ENCODE results near the gene PALM.
"Not testable (repeated sequence)": the region's sequence is repeated elsewhere in the genome, so short reads cannot be mapped to it uniquely, and the experiment has no call there.

The PALM gene

GRCh38 chr19:729965-730668, 21.4 kb downstream of the PALM start:
- in situ Hi-C loops (cut with HindIII; ENCODE audit: low sequenced_read_pairs): no loop called here

- in situ Hi-C loops (cut with HindIII; ENCODE audit: low sequenced_read_pairs): no loop called here
These were observed 22.3 kb downstream of the PALM start for GRCh38 chr19:731000-731399.

GRCh38 chr19:732148-733069, 23.7 kb downstream of the PALM start:
- in situ Hi-C loops (cut with HindIII; ENCODE audit: low sequenced_read_pairs): no loop called here

- in situ Hi-C loops (cut with HindIII; ENCODE audit: low sequenced_read_pairs): no loop called here
These were observed 26.0 kb downstream of the PALM start for GRCh38 chr19:734716-735115.

GRCh38 chr19:736125-736524, 27.4 kb downstream of the PALM start:
- in situ Hi-C loops (cut with HindIII; ENCODE audit: low sequenced_read_pairs): no loop called here

GRCh38 chr19:737591-738093, 28.9 kb downstream of the PALM start:
- in situ Hi-C loops (cut with HindIII; ENCODE audit: low sequenced_read_pairs): no loop called here

DNA sequence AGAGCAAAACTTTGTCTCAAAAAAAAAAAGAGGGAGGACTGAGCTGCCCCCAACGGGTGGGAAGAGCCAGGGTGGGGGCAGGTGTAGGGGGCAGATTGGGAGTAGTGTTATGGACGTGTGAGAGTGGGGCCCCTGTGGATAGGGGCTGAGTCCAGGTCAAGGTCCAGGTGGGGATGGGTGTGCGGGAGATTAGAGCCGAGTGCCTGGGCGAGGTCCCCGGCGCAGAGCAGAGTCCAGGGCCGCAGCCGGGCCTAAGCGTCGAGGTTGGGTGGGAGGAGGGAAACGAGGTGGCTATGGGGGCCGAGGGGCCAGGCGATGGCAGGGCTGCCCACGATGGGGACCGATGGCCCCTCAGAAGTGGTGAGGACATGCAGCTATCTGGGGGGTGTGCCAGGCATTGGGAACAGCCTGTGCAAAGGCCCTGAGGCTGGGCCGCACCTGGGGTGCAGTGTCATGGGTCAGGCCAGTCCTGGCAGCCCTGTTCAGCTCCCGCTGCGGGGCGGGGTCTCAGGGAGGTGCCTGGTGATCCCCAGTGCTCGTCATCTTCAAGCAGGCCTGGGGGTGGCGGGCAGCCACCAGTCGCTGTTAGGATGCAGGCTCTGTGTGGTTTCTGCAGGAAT, 29.9 kb downstream of the PALM start:
- in situ Hi-C loops (cut with HindIII; ENCODE audit: low sequenced_read_pairs): no loop called here

DNA sequence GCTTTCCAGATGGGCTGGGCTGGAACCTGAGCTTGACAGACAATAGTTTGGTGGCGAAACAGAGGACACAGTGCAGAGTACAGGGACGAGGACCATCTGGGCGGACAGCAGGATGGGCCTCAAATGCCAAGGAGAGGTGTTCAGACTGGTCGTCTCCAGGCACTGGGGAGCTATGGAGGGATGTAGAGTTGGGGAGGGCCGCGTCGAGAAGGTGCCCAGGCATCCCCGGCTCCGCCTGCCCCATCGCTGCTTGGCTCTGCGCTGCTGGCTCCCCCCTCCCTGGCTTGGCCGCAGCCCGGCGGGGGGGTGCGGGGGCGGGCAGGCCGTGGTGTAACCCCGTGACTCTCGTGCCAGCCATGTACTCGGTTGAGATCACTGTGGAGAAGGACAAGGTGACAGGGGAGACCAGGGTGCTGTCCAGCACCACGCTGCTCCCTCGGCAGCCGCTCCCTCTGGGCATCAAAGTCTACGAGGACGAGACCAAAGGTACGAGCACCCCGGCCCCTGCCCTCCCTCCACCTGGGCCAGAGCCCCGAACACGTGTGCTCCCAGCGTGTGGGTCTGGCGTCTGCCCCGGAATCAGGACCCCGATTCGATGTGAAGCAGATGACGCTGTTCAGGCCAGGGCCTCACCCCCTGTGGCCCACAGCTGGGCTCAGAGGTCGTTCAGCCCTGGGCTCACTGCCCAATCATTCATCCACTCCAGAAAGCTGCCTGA, 31.4 kb downstream of the PALM start:
- in situ Hi-C loops (cut with HindIII; ENCODE audit: low sequenced_read_pairs): no loop called here

DNA sequence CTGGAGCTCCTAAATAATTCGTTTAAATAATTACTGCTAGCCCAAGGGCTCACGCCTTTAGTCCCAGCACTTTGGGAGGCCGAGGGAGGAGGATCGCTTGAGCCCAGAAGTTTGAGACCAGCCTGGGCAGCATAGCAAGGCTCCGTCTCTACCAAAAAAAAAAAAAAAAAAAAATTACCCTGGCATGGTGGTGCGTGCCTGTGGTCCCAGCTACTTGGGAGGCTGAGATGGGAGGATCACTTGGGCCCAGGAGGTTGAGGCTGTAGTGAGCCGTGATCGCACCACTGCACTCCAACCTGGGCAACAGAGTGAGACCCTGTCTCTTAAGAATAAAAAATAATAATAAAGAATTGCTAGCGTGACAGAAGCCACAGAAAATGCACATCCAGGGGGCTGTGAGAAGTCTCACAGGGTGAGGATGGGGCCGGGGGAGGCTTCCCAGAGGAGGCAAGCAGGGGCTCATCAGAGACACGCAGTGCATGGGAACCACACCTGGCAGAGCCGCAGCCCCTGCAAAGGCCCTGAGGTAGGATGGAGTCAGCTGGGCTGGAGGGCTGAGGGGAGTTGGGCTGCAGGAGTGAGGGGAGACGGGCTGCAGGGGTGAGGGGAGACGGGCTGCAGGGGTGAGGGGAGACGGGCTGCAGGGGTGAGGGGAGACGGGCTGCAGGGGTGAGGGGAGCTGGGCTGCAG, 32.2 kb downstream of the PALM start:
- in situ Hi-C loops (cut with HindIII; ENCODE audit: low sequenced_read_pairs): not testable (repeated sequence)

- in situ Hi-C loops (cut with HindIII; ENCODE audit: low sequenced_read_pairs): no loop called here
These were observed 32.9 kb downstream of the PALM start for GRCh38 chr19:741506-742131.

DNA sequence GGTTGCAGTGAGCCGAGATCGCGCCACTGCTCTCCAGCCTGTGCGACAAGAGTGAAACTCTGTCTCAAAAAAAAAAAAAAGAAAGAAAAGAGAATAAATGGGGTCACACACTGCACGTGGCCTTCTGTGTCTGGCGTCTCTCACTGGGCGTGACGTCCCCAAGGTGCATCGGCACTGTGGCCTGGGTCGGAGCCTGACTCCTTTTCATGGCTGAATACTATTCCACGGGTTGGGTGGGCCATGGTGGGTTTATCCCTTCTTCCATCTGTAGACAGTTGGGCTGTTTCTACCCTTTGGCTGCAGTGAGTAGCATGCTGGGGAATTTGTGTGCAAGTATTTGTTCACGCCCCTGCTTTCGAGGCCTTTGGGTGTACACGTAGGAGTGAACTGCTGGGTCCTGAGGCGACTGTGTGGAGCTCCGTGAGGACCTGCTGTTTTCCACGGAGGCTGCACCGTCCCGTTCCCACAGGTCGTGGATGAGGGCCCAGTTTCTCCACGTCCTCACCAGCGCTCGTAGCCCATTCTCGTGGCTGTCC, 33.9 kb downstream of the PALM start:
- in situ Hi-C loops (cut with HindIII; ENCODE audit: low sequenced_read_pairs): no loop called here

DNA sequence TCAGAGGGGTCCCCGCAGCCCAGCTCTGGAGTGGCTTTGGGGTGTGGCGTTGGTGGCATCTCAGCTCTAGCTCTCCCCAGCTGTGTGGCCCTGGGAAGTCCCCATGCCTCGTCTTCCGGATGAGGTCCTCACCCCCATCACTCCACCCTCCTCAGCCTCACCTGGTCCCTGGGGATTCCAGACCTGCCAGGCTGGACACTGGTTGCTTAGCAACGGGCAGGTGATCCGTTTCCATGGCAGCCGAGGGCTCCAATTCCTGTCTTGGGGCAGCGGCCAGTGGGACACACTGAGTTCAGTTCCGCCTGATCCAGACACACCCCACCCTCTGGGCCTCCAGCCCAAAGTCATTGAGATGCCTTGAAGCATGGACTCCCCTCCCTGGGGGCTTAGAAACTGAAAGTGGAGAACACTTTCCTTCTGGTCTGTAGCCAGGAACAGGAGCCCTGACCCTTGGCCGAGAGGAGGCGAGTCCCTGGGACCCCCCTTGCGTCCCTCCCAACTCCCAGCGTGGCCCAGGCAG, 34.5 kb downstream of the PALM start:
- in situ Hi-C loops (cut with HindIII; ENCODE audit: low sequenced_read_pairs): no loop called here

DNA sequence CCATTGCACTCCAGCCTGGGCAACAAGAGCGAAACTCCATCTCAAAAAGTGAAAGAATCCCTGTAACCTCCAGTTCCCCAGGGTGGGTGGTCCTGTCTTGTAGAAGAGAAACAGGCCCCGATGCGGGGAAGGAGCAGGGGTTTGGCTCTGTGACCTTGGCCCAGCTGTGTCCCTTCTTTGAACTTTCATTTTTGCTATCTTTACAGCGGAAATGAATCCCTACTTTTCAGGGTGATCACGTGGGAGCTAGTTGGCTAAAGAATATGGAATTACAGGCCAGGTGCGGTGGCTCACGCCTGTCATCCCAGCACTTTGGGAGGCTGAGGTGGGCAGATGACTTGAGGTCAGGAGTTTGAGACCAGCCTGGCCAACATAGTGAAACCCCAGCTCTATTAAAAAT, 36.4 kb downstream of the PALM start:
- in situ Hi-C loops (cut with HindIII; ENCODE audit: low sequenced_read_pairs): not testable (repeated sequence)

DNA sequence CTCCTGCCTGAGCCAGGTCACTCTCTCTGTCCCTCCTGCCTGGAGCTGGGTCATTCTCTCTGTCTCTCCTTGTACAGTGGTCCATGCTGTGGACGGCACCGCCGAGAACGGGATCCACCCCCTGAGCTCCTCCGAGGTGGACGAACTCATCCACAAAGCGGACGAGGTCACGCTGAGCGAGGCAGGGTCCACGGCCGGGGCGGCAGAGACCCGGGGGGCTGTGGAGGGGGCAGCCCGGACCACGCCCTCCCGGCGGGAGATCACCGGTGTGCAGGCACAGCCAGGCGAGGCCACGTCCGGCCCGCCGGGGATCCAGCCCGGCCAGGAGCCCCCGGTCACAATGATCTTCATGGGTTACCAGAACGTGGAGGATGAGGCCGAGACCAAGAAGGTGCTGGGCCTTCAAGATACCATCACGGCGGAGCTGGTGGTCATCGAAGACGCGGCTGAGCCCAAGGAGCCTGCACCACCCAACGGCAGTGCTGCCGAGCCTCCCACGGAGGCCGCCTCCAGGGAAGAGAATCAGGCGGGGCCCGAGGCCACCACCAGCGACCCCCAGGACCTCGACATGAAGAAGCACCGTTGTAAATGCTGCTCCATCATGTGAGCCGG, 37.6 kb downstream of the PALM start:
- in situ Hi-C loops (cut with HindIII; ENCODE audit: low sequenced_read_pairs): no loop called here

- in situ Hi-C loops (cut with HindIII; ENCODE audit: low sequenced_read_pairs): no loop called here
These were observed 38.2 kb downstream of the PALM start for GRCh38 chr19:746956-747355.

GRCh38 chr19:747432-748273, 38.9 kb downstream of the PALM start:
- in situ Hi-C loops (cut with HindIII; ENCODE audit: low sequenced_read_pairs): no loop called here

- in situ Hi-C loops (cut with HindIII; ENCODE audit: low sequenced_read_pairs): no loop called here
These were observed 39.5 kb downstream of the PALM start for GRCh38 chr19:748274-748598.

- in situ Hi-C loops (cut with HindIII; ENCODE audit: low sequenced_read_pairs): no loop called here
These were observed 41.1 kb downstream of the PALM start for GRCh38 chr19:749811-750210.
